GM12892 (cell line): ENCODE data around the gene SERTAD4. TPM values are rescaled to one million over a fixed set of nuclear protein-coding genes. Genes with fewer than 3 reads are reported as not detected.
"Not testable (repeated sequence)": the region's sequence is repeated elsewhere in the genome, so short reads cannot be mapped to it uniquely, and the experiment has no call there.

ENCODE experiments used
- DNase-seq: peaks from one replicate; pipeline ENCODE4 v3.0.0; 2011; ENCODE audit not compliant: insufficient read length
- FAIRE-seq: peaks from 2 replicates; lab custom pipeline; 2011; peaks lifted over from hg19 to GRCh38; lab: Jason Lieb, UNC
- POLR2A ChIP-seq: IDR thresholded peaks from 2 replicates; pipeline ENCODE4 v1.6.1; 2011; ENCODE audit warnings: low read depth, low read length, control low read depth
- POLR2AphosphoS5 ChIP-seq: IDR thresholded peaks from 2 replicates; pipeline ENCODE4 v1.6.1; 2011; ENCODE audit warnings: low read depth, low read length, control low read depth
- TAF1 ChIP-seq: IDR thresholded peaks from 2 replicates; pipeline ENCODE4 v1.6.1; 2011; ENCODE audit warnings: low read depth, mild to moderate bottlenecking, control low read depth, low read length, borderline replicate concordance
- polyA plus RNA-seq: library from polyadenylated mRNA; unstranded; fragments of >200 nt; gene quantifications from one replicate; pipeline ENCODE4 v1.2.1, GENCODE V29; 2012; ENCODE audit warnings: missing spikeins, inconsistent platforms; ENCODE audit not compliant: missing spikeins

The SERTAD4 gene
- not detected for polyA plus RNA-seq

GRCh38 chr1:210232511-210233215 is at the start of gene SERTAD4:
Gene SERTAD4, plus strand, starts transcription at chr1:210232796. Its CDS starts 5,165 bp downstream, at chr1:210237961.
- FAIRE-seq, result no peak
- TF ChIP-seq TAF1, result no peak
- no peak for TF ChIP-seq POLR2A
- TF ChIP-seq POLR2AphosphoS5, result no peak
- DNase-seq, result no peak

- FAIRE-seq (no peak), DNase-seq (no peak)
- TF ChIP-seq POLR2A (no peak), TAF1 (no peak), POLR2AphosphoS5 (no peak)
These were observed 47.5 kb upstream of the SERTAD4 start for GRCh38 chr1:210185063-210185462.

GRCh38 chr1:210187849-210188606 is 44.6 kb upstream of the SERTAD4 start:
- not testable (repeated sequence) for DNase-seq, FAIRE-seq

- FAIRE-seq, result no peak
These were observed 43.2 kb upstream of the SERTAD4 start for GRCh38 chr1:210189426-210189825.

GRCh38 chr1:210195635-210196160 is 36.9 kb upstream of the SERTAD4 start:
- FAIRE-seq, result no peak
- no peak for DNase-seq
- no peak for TF ChIP-seq TAF1
- no peak for TF ChIP-seq POLR2AphosphoS5
- TF ChIP-seq POLR2A, result no peak

More at GRCh38 chr1:210189426-210189825, 43.2 kb upstream of the SERTAD4 start:
- DNase-seq, result no peak
- TF ChIP-seq POLR2AphosphoS5, result no peak

- not testable (repeated sequence) for FAIRE-seq, DNase-seq
These were observed 36.3 kb upstream of the SERTAD4 start for GRCh38 chr1:210196266-210196665.

GRCh38 chr1:210198840-210199239 is 33.8 kb upstream of the SERTAD4 start:
- no peak for DNase-seq
- no peak for FAIRE-seq
- no peak for TF ChIP-seq TAF1
- TF ChIP-seq POLR2A, result no peak
- TF ChIP-seq POLR2AphosphoS5, result no peak

- no peak for FAIRE-seq
- DNase-seq, result no peak
These were observed 32.4 kb upstream of the SERTAD4 start for GRCh38 chr1:210200124-210200736.

GRCh38 chr1:210201681-210202080 is 30.9 kb upstream of the SERTAD4 start:
- FAIRE-seq (no peak), DNase-seq (no peak)
- TF ChIP-seq POLR2A, result no peak
- no peak for TF ChIP-seq POLR2AphosphoS5
- no peak for TF ChIP-seq TAF1

More at GRCh38 chr1:210200124-210200736, 32.4 kb upstream of the SERTAD4 start:
- no peak for TF ChIP-seq TAF1
- no peak for TF ChIP-seq POLR2AphosphoS5
- no peak for TF ChIP-seq POLR2A

- FAIRE-seq (no peak), DNase-seq (no peak)
- TF ChIP-seq POLR2AphosphoS5, result no peak
- TF ChIP-seq POLR2A, result no peak
- TF ChIP-seq TAF1, result no peak
These were observed 24.8 kb upstream of the SERTAD4 start for GRCh38 chr1:210207597-210208450.

GRCh38 chr1:210213335-210213734 is 19.3 kb upstream of the SERTAD4 start:
- TF ChIP-seq POLR2A, result no peak
- no peak for TF ChIP-seq TAF1
- TF ChIP-seq POLR2AphosphoS5, result no peak
- no peak for FAIRE-seq
- DNase-seq, result no peak
